HepG2 (cell line): ENCODE data around the gene STARD5. TPM values are rescaled to one million over a fixed set of nuclear protein-coding genes. Genes with fewer than 3 reads are reported as not detected.

Experiments used
- ATAC-seq: fragments of 200-7000 bp; cut with Tn5 transposase; 3 replicates; pipeline ENCODE4 v1.9.1; 2020; ENCODE audit warnings: mild to moderate bottlenecking, moderate library complexity
- BruUV-seq: library from RNA; stranded (reverse); fragments of 400-500 nt; replicated peaks from 2 replicates; lab custom pipeline; 2021; lab: Mats Ljungman, UMichigan
- CTCF ChIA-PET: fragments of 300-600 bp; formaldehyde crosslinking; extraction: SDS; loops from one replicate; lab custom pipeline; 2021; ENCODE audit warnings: low total read pairs, inconsistent platforms, low intra/inter-chr PET ratio; lab: Yijun Ruan, JAX
- POLR2A ChIA-PET: fragments of 350-600 bp; sonication (Branson Sonifier 250); formaldehyde crosslinking; loops from one replicate; lab custom pipeline; 2020; ENCODE audit warnings: antibody characterized with exemption, inconsistent platforms; lab: Yijun Ruan, JAX
- DNase-seq: peaks from one replicate; pipeline ENCODE4 v3.0.0-alpha.2; 2015; ENCODE audit warnings: low spot score
- FAIRE-seq: peaks from 3 replicates; lab custom pipeline; 2011; peaks lifted over from hg19 to GRCh38; lab: Jason Lieb, UNC
- H2AFZ ChIP-seq: one replicate; pipeline ENCODE4 v1.6.1; 2011; ENCODE audit warnings: low read length, inconsistent platforms
- H3K27ac ChIP-seq: fragments of 300-600 bp; 3 replicates; pipeline ENCODE4 v1.8.0; 2011; ENCODE audit warnings: mixed run types, mild to moderate bottlenecking, mixed read lengths, low read length, inconsistent platforms; ENCODE audit not compliant: insufficient read depth; ENCODE audit errors: extremely low read length
- H3K27me3 ChIP-seq, 2 experiments: fragments of 200-600 bp in 1 of 2; 2 replicates in 1 of 2; 3 replicates in 1 of 2; pipeline versions ENCODE4 v1.6.0 to v1.8.0; 2011; ENCODE audit warnings: low read length in 2 of 2, mild to moderate bottlenecking in 2 of 2, moderate library complexity in 2 of 2, inconsistent platforms in 1 of 2; ENCODE audit not compliant: insufficient read depth in 2 of 2, control insufficient read depth in 1 of 2
- H3K36me3 ChIP-seq, 2 experiments: fragments of 200-600 bp in 1 of 2; replicated peaks in 1 of 2; 2 replicates in 1 of 2; 3 replicates in 1 of 2; pipeline versions ENCODE4 v1.5.1 to v1.8.0; 2011; ENCODE audit warnings: low read length in 2 of 2, inconsistent platforms in 1 of 2; ENCODE audit not compliant: insufficient read depth in 2 of 2, control insufficient read depth in 1 of 2
- H3K4me1 ChIP-seq: 2 replicates; pipeline ENCODE4 v1.5.1; 2012; ENCODE audit warnings: low read length, inconsistent platforms; ENCODE audit not compliant: insufficient read depth
- H3K4me2 ChIP-seq: 2 replicates; pipeline ENCODE4 v1.6.0; 2011; ENCODE audit warnings: low read depth, low read length, inconsistent platforms
- H3K4me3 ChIP-seq, 3 experiments: fragments of 200-600 bp in 1 of 3; sonication (generic), shearing (Covaris generic) in 1 of 3; replicated peaks in 1 of 3; 2 replicates each; pipeline ENCODE4 v1.5.1; 2011 to 2016; ENCODE audit warnings: low read length in 3 of 3, inconsistent platforms in 2 of 3, low read depth in 2 of 3, mild to moderate bottlenecking in 2 of 3, control low read depth in 1 of 3, mixed read lengths in 1 of 3; ENCODE audit not compliant: insufficient read depth in 1 of 3
- H3K79me2 ChIP-seq: one replicate; pipeline ENCODE4 v1.6.1; 2011; ENCODE audit warnings: low read length, inconsistent platforms; ENCODE audit not compliant: insufficient read depth
- H3K9ac ChIP-seq: 2 replicates; pipeline ENCODE4 v1.6.0; 2011; ENCODE audit warnings: mild to moderate bottlenecking, low read depth, low read length, inconsistent platforms; ENCODE audit not compliant: insufficient read depth
- H3K9me3 ChIP-seq: 2 replicates; pipeline ENCODE4 v1.5.1; 2012; ENCODE audit warnings: mild to moderate bottlenecking, low read length
- H4K20me1 ChIP-seq: 2 replicates; pipeline ENCODE4 v1.6.0; 2011; ENCODE audit warnings: inconsistent platforms, mild to moderate bottlenecking, low read length, moderate library complexity; ENCODE audit not compliant: insufficient read depth
- BRD4 ChIP-seq: sonication (generic); formaldehyde crosslinking; IDR thresholded peaks from 2 replicates; pipeline ENCODE4 v1.4.0; 2020; ENCODE audit warnings: missing genetic modification reagents
- ISL2 ChIP-seq: sonication (generic); formaldehyde crosslinking; IDR thresholded peaks from 2 replicates; pipeline ENCODE4 v1.5.0; 2020; ENCODE audit warnings: missing genetic modification reagents
- MTF1 ChIP-seq: sonication (generic); formaldehyde crosslinking; IDR thresholded peaks from 2 replicates; pipeline ENCODE4 v1.5.0; 2020; ENCODE audit warnings: missing genetic modification reagents
- PTBP1 ChIP-seq: fragments of 200-400 bp; formaldehyde crosslinking; IDR thresholded peaks from 2 replicates; pipeline ENCODE4 v1.6.1; 2018; ENCODE audit warnings: low read length, low read depth; ENCODE audit not compliant: poor library complexity, severe bottlenecking
- TBX3 ChIP-seq: fragments of 450-650 bp; IDR thresholded peaks from 2 replicates; pipeline ENCODE4 v1.6.1; 2017; ENCODE audit warnings: antibody characterized with exemption, mild to moderate bottlenecking, inconsistent platforms, borderline replicate concordance
- ZFP62 ChIP-seq: sonication (generic); formaldehyde crosslinking; IDR thresholded peaks from 2 replicates; pipeline ENCODE4 v1.4.0; 2020; ENCODE audit warnings: missing genetic modification reagents
- ZNF12 ChIP-seq: sonication (generic); formaldehyde crosslinking; IDR thresholded peaks from 2 replicates; pipeline ENCODE4 v1.5.0; 2020; ENCODE audit warnings: missing genetic modification reagents
- ZNF180 ChIP-seq: sonication (generic); formaldehyde crosslinking; IDR thresholded peaks from 2 replicates; pipeline ENCODE4 v1.4.0; 2020; ENCODE audit warnings: low read depth, missing genetic modification reagents, borderline replicate concordance
- ZNF337 ChIP-seq: sonication (generic); formaldehyde crosslinking; IDR thresholded peaks from 2 replicates; pipeline ENCODE4 v1.5.1; 2020; ENCODE audit warnings: missing genetic modification reagents, low read depth, mild to moderate bottlenecking, borderline replicate concordance
- ZNF431 ChIP-seq: sonication (generic); formaldehyde crosslinking; IDR thresholded peaks from 2 replicates; pipeline ENCODE4 v1.9.0; 2022; ENCODE audit warnings: missing genetic modification reagents, low read depth, mild to moderate bottlenecking, borderline replicate concordance
- ZNF432 ChIP-seq: sonication (generic); formaldehyde crosslinking; IDR thresholded peaks from 2 replicates; pipeline ENCODE4 v1.5.0; 2020; ENCODE audit warnings: missing genetic modification reagents, mild to moderate bottlenecking, borderline replicate concordance
- ZNF563 ChIP-seq: sonication (generic); formaldehyde crosslinking; IDR thresholded peaks from 2 replicates; pipeline ENCODE4 v1.8.0; 2022; ENCODE audit warnings: mild to moderate bottlenecking, moderate library complexity, missing genetic modification reagents
- ZNF709 ChIP-seq: sonication (generic); formaldehyde crosslinking; IDR thresholded peaks from 2 replicates; pipeline ENCODE4 v1.5.0; 2020; ENCODE audit warnings: mild to moderate bottlenecking, missing genetic modification reagents
- WGBS: methylation state at CpG from one replicate; pipeline ENCODE4 v1.1.6; 2017; ENCODE audit warnings: low lambda C conversion rate; 5-methylcytosine and 5-hydroxymethylcytosine counted together
- in situ Hi-C: cut with HindIII; loops from 2 replicates; pipeline ENCODE4 v1.10.0; 2017; ENCODE audit warnings: low pct_unique_long_range_greater_than_20kb; ENCODE audit not compliant: extremely low pct_ligation_motif_present
- intact Hi-C: fragments of 100-400 bp; cut with micrococcal nuclease; formaldehyde crosslinking; loops from one replicate; pipeline ENCODE4 v1.10.0; 2022; ENCODE audit not compliant: unreplicated experiment
- polyA plus RNA-seq, 8 experiments: library from polyadenylated mRNA; depleted of rRNA in 3 of 8; stranded (reverse) in 7 of 8; unstranded in 1 of 8; fragments of >200 nt; fragmentation: Illumina TruSeq in 4 of 8; extraction: Trizol in 4 of 8; gene quantifications; 2 replicates each; pipeline versions ENCODE4 v1.2.1 to v1.2.3, GENCODE V29; 2011 to 2016; ENCODE audit warnings: low read depth in 4 of 8, missing spikeins in 1 of 8, mixed read lengths in 1 of 8; ENCODE audit not compliant: insufficient read depth in 1 of 8
- total RNA-seq, 5 experiments: library from RNA; depleted of rRNA; stranded (reverse); fragments of >200 nt; fragmentation: Illumina TruSeq; extraction: Trizol; gene quantifications; 2 replicates each; pipeline ENCODE4 v1.2.3, GENCODE V29; 2016; ENCODE audit warnings: low read depth in 1 of 5
- TF ChIP-seq, protein P1 (sequence below): sonication (generic); formaldehyde crosslinking; conservative IDR thresholded peaks from 2 replicates; pipeline ENCODE4 v1.4.0; 2020; ENCODE audit warnings: missing genetic modification reagents
- TF ChIP-seq, protein P2 (sequence below): conservative IDR thresholded peaks from 2 replicates; pipeline ENCODE4 v1.6.1; 2018; ENCODE audit warnings: missing genetic modification reagents
- TF ChIP-seq, protein P3 (sequence below): IDR thresholded peaks from 2 replicates; pipeline ENCODE4 v1.6.1; 2016; ENCODE audit warnings: low read depth, control low read depth
- TF ChIP-seq, protein P4 (sequence below): sonication (generic); formaldehyde crosslinking; conservative IDR thresholded peaks from 2 replicates; pipeline ENCODE4 v1.8.0; 2022; ENCODE audit warnings: low read depth, missing genetic modification reagents

The STARD5 gene
- total and polyA plus RNA-seq, 2 of the 13 experiments (the other 11 are each of a cell fraction or from before 2014, with no cell fraction given) = 3.1 to 3.5 TPM

DNA sequence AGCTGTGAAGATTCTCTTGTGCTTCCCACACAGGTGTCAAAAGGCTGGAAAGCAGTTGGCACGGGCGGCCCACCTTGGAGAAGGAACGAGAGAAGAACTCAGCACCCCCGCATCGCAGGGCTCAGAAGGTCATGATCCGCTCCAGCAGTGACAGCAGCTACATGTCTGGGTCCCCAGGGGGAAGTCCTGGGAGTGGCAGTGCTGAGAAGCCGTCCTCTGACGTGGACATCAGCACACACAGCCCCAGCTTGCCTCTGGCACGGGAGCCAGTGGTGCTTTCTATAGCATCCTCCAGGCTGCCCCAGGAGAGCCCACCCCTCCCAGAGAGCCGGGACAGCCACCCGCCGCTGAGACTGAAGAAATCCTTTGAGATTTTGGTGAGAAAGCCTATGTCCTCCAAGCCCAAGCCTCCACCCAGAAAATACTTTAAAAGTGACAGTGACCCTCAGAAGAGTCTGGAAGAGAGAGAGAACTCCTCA lies 31.4 kb downstream of the STARD5 start:
- H3K79me2 ChIP-seq = no peaks in the 10 kb centered on the region
- WGBS = 10% methylated on average over 5 of the region's 12 CpGs
- POLR2A ChIA-PET = no interaction called here
- H3K9ac ChIP-seq = no peak overlapping the region
- no peak overlapping the region for H3K4me3 ChIP-seq
- FAIRE-seq = no peak
- peaks cover 0 to 7% of the 10 kb centered on the region in 2 experiments; a peak in 1 of 5 replicates for H3K27me3 ChIP-seq
- H3K4me2 ChIP-seq = no peak overlapping the region
- no peak overlapping the region for H2AFZ ChIP-seq
- no peaks in the 10 kb centered on the region for H3K4me1 ChIP-seq
- no peaks in the 10 kb centered on the region for H3K36me3 ChIP-seq
- TF ChIP-seq, protein P1, sequence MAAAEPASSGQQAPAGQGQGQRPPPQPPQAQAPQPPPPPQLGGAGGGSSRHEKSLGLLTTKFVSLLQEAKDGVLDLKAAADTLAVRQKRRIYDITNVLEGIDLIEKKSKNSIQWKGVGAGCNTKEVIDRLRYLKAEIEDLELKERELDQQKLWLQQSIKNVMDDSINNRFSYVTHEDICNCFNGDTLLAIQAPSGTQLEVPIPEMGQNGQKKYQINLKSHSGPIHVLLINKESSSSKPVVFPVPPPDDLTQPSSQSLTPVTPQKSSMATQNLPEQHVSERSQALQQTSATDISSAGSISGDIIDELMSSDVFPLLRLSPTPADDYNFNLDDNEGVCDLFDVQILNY = no peak
- TF ChIP-seq MTF1 (CRISPR knock-in tag) = no peak
- no peak for TF ChIP-seq ISL2 (CRISPR knock-in tag)
- TF ChIP-seq ZNF563 (CRISPR knock-in tag) = no peak
- TF ChIP-seq ZNF431 (CRISPR knock-in tag) = no peak
- TF ChIP-seq, protein P2, sequence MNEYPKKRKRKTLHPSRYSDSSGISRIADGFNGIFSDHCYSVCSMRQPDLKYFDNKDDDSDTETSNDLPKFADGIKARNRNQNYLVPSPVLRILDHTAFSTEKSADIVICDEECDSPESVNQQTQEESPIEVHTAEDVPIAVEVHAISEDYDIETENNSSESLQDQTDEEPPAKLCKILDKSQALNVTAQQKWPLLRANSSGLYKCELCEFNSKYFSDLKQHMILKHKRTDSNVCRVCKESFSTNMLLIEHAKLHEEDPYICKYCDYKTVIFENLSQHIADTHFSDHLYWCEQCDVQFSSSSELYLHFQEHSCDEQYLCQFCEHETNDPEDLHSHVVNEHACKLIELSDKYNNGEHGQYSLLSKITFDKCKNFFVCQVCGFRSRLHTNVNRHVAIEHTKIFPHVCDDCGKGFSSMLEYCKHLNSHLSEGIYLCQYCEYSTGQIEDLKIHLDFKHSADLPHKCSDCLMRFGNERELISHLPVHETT (CRISPR knock-in tag) = no peak
- TF ChIP-seq, protein P3, sequence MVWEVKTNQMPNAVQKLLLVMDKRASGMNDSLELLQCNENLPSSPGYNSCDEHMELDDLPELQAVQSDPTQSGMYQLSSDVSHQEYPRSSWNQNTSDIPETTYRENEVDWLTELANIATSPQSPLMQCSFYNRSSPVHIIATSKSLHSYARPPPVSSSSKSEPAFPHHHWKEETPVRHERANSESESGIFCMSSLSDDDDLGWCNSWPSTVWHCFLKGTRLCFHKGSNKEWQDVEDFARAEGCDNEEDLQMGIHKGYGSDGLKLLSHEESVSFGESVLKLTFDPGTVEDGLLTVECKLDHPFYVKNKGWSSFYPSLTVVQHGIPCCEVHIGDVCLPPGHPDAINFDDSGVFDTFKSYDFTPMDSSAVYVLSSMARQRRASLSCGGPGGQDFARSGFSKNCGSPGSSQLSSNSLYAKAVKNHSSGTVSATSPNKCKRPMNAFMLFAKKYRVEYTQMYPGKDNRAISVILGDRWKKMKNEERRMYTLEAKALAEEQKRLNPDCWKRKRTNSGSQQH = no peak
- TF ChIP-seq ZNF12 (CRISPR knock-in tag) = no peak
- no peak for TF ChIP-seq ZNF432 (CRISPR knock-in tag)
- no peak for TF ChIP-seq ZFP62 (CRISPR knock-in tag)
- TF ChIP-seq TBX3 = no peak
- TF ChIP-seq ZNF709 = no peak
- TF ChIP-seq ZNF180 = no peak
- no peak for TF ChIP-seq PTBP1
- TF ChIP-seq, protein P4, sequence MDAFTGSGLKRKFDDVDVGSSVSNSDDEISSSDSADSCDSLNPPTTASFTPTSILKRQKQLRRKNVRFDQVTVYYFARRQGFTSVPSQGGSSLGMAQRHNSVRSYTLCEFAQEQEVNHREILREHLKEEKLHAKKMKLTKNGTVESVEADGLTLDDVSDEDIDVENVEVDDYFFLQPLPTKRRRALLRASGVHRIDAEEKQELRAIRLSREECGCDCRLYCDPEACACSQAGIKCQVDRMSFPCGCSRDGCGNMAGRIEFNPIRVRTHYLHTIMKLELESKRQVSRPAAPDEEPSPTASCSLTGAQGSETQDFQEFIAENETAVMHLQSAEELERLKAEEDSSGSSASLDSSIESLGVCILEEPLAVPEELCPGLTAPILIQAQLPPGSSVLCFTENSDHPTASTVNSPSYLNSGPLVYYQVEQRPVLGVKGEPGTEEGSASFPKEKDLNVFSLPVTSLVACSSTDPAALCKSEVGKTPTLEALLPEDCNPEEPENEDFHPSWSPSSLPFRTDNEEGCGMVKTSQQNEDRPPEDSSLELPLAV (CRISPR knock-in tag) = no peak
- no peak for TF ChIP-seq BRD4 (CRISPR knock-in tag)
- no peak for TF ChIP-seq ZNF337 (CRISPR knock-in tag)
- TF ChIP-seq, all 625 proteins: peak for 0
- no TSS peak for BruUV-seq
- no peaks in the 10 kb centered on the region for H3K9me3 ChIP-seq
- DNase-seq = no peak
- in situ Hi-C loops = no loop called here
- no peaks in the 10 kb centered on the region; the same call in 1 of the 2 replicates for H4K20me1 ChIP-seq
- CTCF ChIA-PET = no interaction called here
- no peak overlapping the region for H3K27ac ChIP-seq
- ATAC-seq = no peak
- intact Hi-C loops = no loop called here
